ENCODE results near the gene GBGT1.

DNA sequence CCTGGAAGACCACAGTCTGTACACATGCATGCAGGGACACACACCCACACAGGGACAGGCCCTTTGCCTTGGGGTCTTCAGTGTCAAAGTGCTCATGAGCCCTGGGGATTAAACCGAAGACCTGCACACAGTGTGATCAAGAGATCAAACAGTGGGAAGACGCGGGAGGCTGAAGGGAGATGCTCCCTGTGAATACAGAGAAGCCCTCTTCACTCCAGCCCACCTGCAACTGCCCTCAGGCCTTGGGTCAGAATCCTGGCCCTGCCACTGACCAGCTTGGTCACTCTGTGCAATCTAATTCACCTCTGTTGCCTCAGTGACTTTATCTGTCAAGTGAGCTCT lies 45.6 kb downstream of the GBGT1 start:
- TF ChIP-seq, protein P1, sequence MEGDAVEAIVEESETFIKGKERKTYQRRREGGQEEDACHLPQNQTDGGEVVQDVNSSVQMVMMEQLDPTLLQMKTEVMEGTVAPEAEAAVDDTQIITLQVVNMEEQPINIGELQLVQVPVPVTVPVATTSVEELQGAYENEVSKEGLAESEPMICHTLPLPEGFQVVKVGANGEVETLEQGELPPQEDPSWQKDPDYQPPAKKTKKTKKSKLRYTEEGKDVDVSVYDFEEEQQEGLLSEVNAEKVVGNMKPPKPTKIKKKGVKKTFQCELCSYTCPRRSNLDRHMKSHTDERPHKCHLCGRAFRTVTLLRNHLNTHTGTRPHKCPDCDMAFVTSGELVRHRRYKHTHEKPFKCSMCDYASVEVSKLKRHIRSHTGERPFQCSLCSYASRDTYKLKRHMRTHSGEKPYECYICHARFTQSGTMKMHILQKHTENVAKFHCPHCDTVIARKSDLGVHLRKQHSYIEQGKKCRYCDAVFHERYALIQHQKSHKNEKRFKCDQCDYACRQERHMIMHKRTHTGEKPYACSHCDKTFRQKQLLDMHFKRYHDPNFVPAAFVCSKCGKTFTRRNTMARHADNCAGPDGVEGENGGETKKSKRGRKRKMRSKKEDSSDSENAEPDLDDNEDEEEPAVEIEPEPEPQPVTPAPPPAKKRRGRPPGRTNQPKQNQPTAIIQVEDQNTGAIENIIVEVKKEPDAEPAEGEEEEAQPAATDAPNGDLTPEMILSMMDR (IDR thresholded peaks at IDR 0.05), result no peak
- TF ChIP-seq, protein P2, sequence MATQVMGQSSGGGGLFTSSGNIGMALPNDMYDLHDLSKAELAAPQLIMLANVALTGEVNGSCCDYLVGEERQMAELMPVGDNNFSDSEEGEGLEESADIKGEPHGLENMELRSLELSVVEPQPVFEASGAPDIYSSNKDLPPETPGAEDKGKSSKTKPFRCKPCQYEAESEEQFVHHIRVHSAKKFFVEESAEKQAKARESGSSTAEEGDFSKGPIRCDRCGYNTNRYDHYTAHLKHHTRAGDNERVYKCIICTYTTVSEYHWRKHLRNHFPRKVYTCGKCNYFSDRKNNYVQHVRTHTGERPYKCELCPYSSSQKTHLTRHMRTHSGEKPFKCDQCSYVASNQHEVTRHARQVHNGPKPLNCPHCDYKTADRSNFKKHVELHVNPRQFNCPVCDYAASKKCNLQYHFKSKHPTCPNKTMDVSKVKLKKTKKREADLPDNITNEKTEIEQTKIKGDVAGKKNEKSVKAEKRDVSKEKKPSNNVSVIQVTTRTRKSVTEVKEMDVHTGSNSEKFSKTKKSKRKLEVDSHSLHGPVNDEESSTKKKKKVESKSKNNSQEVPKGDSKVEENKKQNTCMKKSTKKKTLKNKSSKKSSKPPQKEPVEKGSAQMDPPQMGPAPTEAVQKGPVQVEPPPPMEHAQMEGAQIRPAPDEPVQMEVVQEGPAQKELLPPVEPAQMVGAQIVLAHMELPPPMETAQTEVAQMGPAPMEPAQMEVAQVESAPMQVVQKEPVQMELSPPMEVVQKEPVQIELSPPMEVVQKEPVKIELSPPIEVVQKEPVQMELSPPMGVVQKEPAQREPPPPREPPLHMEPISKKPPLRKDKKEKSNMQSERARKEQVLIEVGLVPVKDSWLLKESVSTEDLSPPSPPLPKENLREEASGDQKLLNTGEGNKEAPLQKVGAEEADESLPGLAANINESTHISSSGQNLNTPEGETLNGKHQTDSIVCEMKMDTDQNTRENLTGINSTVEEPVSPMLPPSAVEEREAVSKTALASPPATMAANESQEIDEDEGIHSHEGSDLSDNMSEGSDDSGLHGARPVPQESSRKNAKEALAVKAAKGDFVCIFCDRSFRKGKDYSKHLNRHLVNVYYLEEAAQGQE (IDR thresholded peaks at IDR 0.05; ENCODE audit: insufficient read depth in 1 of 2, low read depth in 2 of 2, low read length in 1 of 2), result no peak
- TF ChIP-seq POLR2AphosphoS5 (IDR thresholded peaks at IDR 0.05; ENCODE audit: low read depth, low read length) (no peak), TCF7L2 (IDR thresholded peaks at IDR 0.05; ENCODE audit: low read depth, low read length) (no peak), SIN3A (IDR thresholded peaks at IDR 0.05; ENCODE audit: borderline replicate concordance, insufficient read depth, low read depth, low read length) (no peak)

Measured in Panc1 (cell line).